ENCODE data around the gene GSG1L.

Gene GSG1L

DNA sequence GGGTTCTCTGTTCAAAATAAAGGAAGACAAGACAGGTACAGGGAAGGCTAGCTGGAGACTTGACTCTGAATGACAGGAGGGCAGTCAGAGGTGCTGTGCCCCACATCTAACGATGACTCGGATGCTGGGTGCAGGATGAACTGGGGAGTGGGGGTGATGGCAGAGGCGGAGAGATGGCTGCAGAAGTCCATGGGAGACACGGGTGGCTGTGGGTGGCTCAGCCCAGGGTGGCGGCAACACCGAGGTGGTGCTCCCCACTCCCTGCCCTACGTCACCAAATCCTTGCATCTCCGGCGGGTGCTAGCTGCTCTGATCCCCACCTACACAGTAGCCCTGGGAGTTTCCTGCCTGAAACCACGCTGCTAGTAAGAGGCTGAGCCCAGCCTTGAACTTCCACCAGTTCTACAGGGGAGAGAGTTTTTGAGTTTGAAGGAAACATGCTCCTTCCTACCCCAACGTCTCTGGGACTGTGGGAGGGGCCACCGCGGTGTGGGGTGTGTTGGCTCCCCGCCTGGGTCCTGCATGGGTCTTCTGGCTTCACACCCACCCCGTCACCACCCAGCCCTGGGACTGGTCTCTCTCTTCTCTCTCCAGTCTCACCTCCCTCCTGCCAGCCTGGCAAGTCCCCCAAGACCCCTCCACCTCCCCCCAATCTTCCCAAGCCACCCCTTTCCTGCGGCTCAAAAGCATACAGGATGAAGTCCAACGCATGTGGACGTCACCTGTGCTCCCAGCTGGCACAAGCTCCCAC, 4.5 kb downstream of the GSG1L start:
- TF ChIP-seq CTCF (IDR thresholded peaks at IDR 0.05; ENCODE audit: control insufficient read depth, extremely low read depth, insufficient read depth), result no peak
- no peak for DNase-seq (ENCODE audit: low read depth)
- H3K4me3 ChIP-seq (ENCODE audit: low read depth, low read length), result no peak overlapping the region

DNA sequence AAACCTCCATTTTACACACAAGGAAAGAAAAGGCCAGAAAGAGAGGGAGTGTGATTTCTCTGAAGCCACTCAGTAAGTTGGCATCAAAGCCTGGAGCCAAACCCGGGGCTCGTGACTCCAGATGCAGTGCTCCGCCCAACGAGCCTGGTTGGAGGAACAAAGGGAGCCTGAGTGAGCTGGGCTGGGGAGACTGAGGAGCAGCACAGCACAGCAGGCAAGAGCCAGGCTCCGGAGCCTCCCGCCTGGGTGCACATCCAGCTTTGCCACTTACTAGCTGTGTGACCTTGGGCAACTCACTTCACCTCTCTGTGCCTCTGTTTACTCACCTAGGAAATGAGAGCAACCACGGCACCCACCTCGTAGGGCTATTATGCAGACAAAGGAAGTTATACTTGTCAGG, 5.6 kb downstream of the GSG1L start:
- no peak for DNase-seq (ENCODE audit: low read depth)
- TF ChIP-seq CTCF (IDR thresholded peaks at IDR 0.05; ENCODE audit: control insufficient read depth, extremely low read depth, insufficient read depth), result no peak
- no peak overlapping the region for H3K4me3 ChIP-seq (ENCODE audit: low read depth, low read length)

- no peak overlapping the region for H3K4me3 ChIP-seq (ENCODE audit: low read depth, low read length)
- DNase-seq (ENCODE audit: low read depth), result no peak
- no peak for TF ChIP-seq CTCF (IDR thresholded peaks at IDR 0.05; ENCODE audit: control insufficient read depth, extremely low read depth, insufficient read depth)
Measured at GRCh38 chr16:28053461-28053860, 10.1 kb downstream of the GSG1L start.

- DNase-seq (ENCODE audit: low read depth), result no peak
- no peak overlapping the region for H3K4me3 ChIP-seq (ENCODE audit: low read depth, low read length)
- no peak for TF ChIP-seq CTCF (IDR thresholded peaks at IDR 0.05; ENCODE audit: control insufficient read depth, extremely low read depth, insufficient read depth)
Measured at GRCh38 chr16:28052274-28053128, 11.0 kb downstream of the GSG1L start.

GRCh38 chr16:28051486-28051885, 12.0 kb downstream of the GSG1L start:
- DNase-seq (ENCODE audit: low read depth), result no peak
- H3K4me3 ChIP-seq (ENCODE audit: low read depth, low read length), result no peak overlapping the region
- no peak for TF ChIP-seq CTCF (IDR thresholded peaks at IDR 0.05; ENCODE audit: control insufficient read depth, extremely low read depth, insufficient read depth)

GRCh38 chr16:28042811-28043210, 20.7 kb downstream of the GSG1L start:
- no peak overlapping the region for H3K4me3 ChIP-seq (ENCODE audit: low read depth, low read length)
- no peak for TF ChIP-seq CTCF (IDR thresholded peaks at IDR 0.05; ENCODE audit: control insufficient read depth, extremely low read depth, insufficient read depth)
- no peak for DNase-seq (ENCODE audit: low read depth)
